B cell (primary cell): Measurements from ENCODE around the gene STAP2. TPM values are rescaled to one million over a fixed set of nuclear protein-coding genes. Genes with fewer than 3 reads are reported as not detected.

Experiments
- ATAC-seq: fragments of 200-7000 bp; cut with Tn5 transposase; one replicate; pipeline ENCODE4 v1.10.0; 2021; ENCODE audit warnings: low read depth, mild to moderate bottlenecking, moderate number of reproducible peaks, moderate library complexity
- CTCF ChIA-PET: fragments of 350-600 bp; sonication (Branson Sonifier 250); formaldehyde crosslinking; loops from one replicate; lab custom pipeline; 2021; ENCODE audit warnings: antibody characterized with exemption, inconsistent platforms; lab: Charles Lee
- POLR2A ChIA-PET: fragments of 350-600 bp; sonication (Branson Sonifier 250); formaldehyde crosslinking; loops from one replicate; lab custom pipeline; 2021; ENCODE audit warnings: antibody characterized with exemption; lab: Charles Lee
- DNase-seq: peaks from one replicate; pipeline ENCODE4 v3.0.0; 2013
- H2AFZ ChIP-seq: 2 replicates; pipeline ENCODE4 v1.6.1; 2012; ENCODE audit warnings: mild to moderate bottlenecking, low read depth, low read length; ENCODE audit not compliant: insufficient read depth, poor library complexity, severe bottlenecking
- H3K27ac ChIP-seq, 2 donors: 1 replicate in 1 of 2; 2 replicates in 1 of 2; pipeline ENCODE4 v1.5.1; 2012 to 2013; ENCODE audit warnings: low read length in 2 of 2, mild to moderate bottlenecking in 2 of 2, moderate library complexity in 1 of 2
- H3K27me3 ChIP-seq, 4 experiments: fragments of 200-600 bp in 1 of 4; sonication (generic) in 1 of 4; replicated peaks in 1 of 4; 1 replicate in 2 of 4; 2 replicates in 2 of 4; pipeline versions ENCODE4 v1.6.1 to v1.7.0; 2013 to 2016; ENCODE audit warnings: low read length in 3 of 4, mild to moderate bottlenecking in 2 of 4, mixed read lengths in 1 of 4, moderate library complexity in 1 of 4; ENCODE audit not compliant: insufficient read depth in 4 of 4, control insufficient read depth in 3 of 4; ENCODE audit errors: control extremely low read depth in 1 of 4
- H3K36me3 ChIP-seq, 2 experiments: replicated peaks in 1 of 2; 1 replicate in 1 of 2; 2 replicates in 1 of 2; pipeline versions ENCODE4 v1.6.1 to v1.7.1; 2013; ENCODE audit warnings: low read length in 1 of 2; ENCODE audit not compliant: insufficient read depth in 2 of 2, control insufficient read depth in 1 of 2; ENCODE audit errors: control extremely low read depth in 1 of 2, extremely low read depth in 1 of 2
- H3K4me1 ChIP-seq, 2 donors: fragments of 200-600 bp in 1 of 2; sonication (generic) in 1 of 2; 1 replicate in 1 of 2; 2 replicates in 1 of 2; pipeline versions ENCODE4 v1.5.1 to v1.6.1; 2013 to 2017; ENCODE audit warnings: low read length in 2 of 2; ENCODE audit not compliant: control insufficient read depth in 2 of 2, insufficient read depth in 2 of 2
- H3K4me2 ChIP-seq: replicated peaks from 2 replicates; pipeline ENCODE3; 2012; ENCODE audit warnings: mild to moderate bottlenecking, low read depth, low read length; ENCODE audit not compliant: poor library complexity, severe bottlenecking
- H3K4me3 ChIP-seq, 5 experiments: fragments of 200-600 bp in 1 of 5; sonication (generic) in 1 of 5; 1 replicate in 3 of 5; 2 replicates in 2 of 5; pipeline versions ENCODE4 v1.5.1 to v1.7.0; 2011 to 2016; ENCODE audit warnings: low read length in 4 of 5, mild to moderate bottlenecking in 4 of 5, low read depth in 2 of 5, control low read depth in 1 of 5, moderate library complexity in 1 of 5; ENCODE audit not compliant: insufficient read depth in 1 of 5; ENCODE audit errors: control extremely low read depth in 1 of 5, extremely low read depth in 1 of 5
- H3K79me2 ChIP-seq: fragments of 200-600 bp; sonication (generic); one replicate; pipeline ENCODE4 v1.6.0; 2016; ENCODE audit warnings: low read length; ENCODE audit not compliant: control insufficient read depth, insufficient read depth
- H3K9ac ChIP-seq: fragments of 200-600 bp; sonication (generic); 2 replicates; pipeline ENCODE4 v1.6.1; 2017; ENCODE audit warnings: mild to moderate bottlenecking, low read length, moderate library complexity
- H3K9me3 ChIP-seq, 3 donors: one replicate each; pipeline versions ENCODE4 v1.6.1 to v1.7.1; 2013; ENCODE audit warnings: low read length in 2 of 3; ENCODE audit not compliant: control insufficient read depth in 2 of 3, insufficient read depth in 1 of 3; ENCODE audit errors: control extremely low read depth in 1 of 3
- H4K20me1 ChIP-seq: 2 replicates; pipeline ENCODE4 v1.6.0; 2012; ENCODE audit warnings: mild to moderate bottlenecking, low read length; ENCODE audit not compliant: insufficient read depth, control insufficient read depth, poor library complexity, severe bottlenecking
- H3K27ac Mint-ChIP-seq: one replicate; pipeline ENCODE4 v1.8.0; 2021; ENCODE audit warnings: mixed read lengths
- H3K27me3 Mint-ChIP-seq: one replicate; pipeline ENCODE4 v1.8.0; 2021; ENCODE audit warnings: mixed read lengths
- H3K4me1 Mint-ChIP-seq: one replicate; pipeline ENCODE4 v1.8.0; 2021; ENCODE audit warnings: mixed read lengths
- H3K4me3 Mint-ChIP-seq: one replicate; pipeline ENCODE4 v1.8.0; 2021; ENCODE audit warnings: mixed read lengths
- H3K9me3 Mint-ChIP-seq: one replicate; pipeline ENCODE4 v1.8.0; 2022; ENCODE audit warnings: mixed read lengths; ENCODE audit not compliant: insufficient read depth
- CTCF ChIP-seq: fragments of 200-600 bp; IDR thresholded peaks from one replicate; pipeline ENCODE4 v1.8.0; 2022; ENCODE audit warnings: antibody characterized with exemption, mild to moderate bottlenecking
- EZH2 ChIP-seq: IDR thresholded peaks from 2 replicates; pipeline ENCODE4 v1.6.1; 2012; ENCODE audit warnings: borderline replicate concordance, low read depth, mild to moderate bottlenecking, moderate library complexity, low read length; ENCODE audit not compliant: insufficient read depth, poor library complexity, severe bottlenecking
- WGBS: methylation state at CpG from one replicate; pipeline ENCODE4 v1.1.5; 2013; ENCODE audit warnings: missing lambda C conversion rate; ENCODE audit not compliant: insufficient coverage; 5-methylcytosine and 5-hydroxymethylcytosine counted together
- intact Hi-C: fragments of 100-400 bp; cut with micrococcal nuclease; formaldehyde crosslinking; loops from one replicate; pipeline ENCODE4 v1.10.0; 2022
- polyA plus RNA-seq: library from polyadenylated mRNA; depleted of rRNA; stranded (reverse); fragments of >200 nt; gene quantifications from 2 replicates; pipeline ENCODE4 v1.2.3, GENCODE V29; 2012
- total RNA-seq, 2 donors: library from RNA; stranded (reverse); fragments of 120-200 nt in 1 of 2; gene quantifications; 1 replicate in 1 of 2; 2 replicates in 1 of 2; pipeline versions ENCODE4 v1.2.3 to v1.2.4, GENCODE V29; 2013 to 2022

The STAP2 gene
- total and polyA plus RNA-seq, 2 donors (not counting 1 experiment from before 2014, with no cell fraction given): 0.27 to 0.72 TPM

GRCh38 chr19:4380254-4380727 lies 41.7 kb upstream of the STAP2 start:
- H3K9me3 Mint-ChIP-seq: no peaks in the 10 kb centered on the region
- Histone ChIP-seq H3K4me2 (peak overlapping the region; percentile 78), H3K36me3 (peaks cover 0 to 9% of the 10 kb centered on the region in 2 experiments), H3K9me3 (peaks cover 0 to 7% (median 0%) of the 10 kb centered on the region in 3 donors), H3K79me2 (peaks cover 91% of the 10 kb centered on the region), H3K9ac (peak overlapping the region; percentile 45), H3K27ac (peak overlapping the region; percentile 75 to 81), H3K4me1 (peaks cover 63 to 68% of the 10 kb centered on the region in 2 donors), H4K20me1 (peaks cover 41% of the 10 kb centered on the region), H3K4me3 (peak overlapping the region in 4 of 5 experiments; percentile 28 to 54 (median 48)), H2AFZ (peak overlapping the region; percentile 16), H3K27me3 (no peaks in the 10 kb centered on the region)
- peaks cover 75% of the 10 kb centered on the region for H3K4me1 Mint-ChIP-seq
- WGBS: 3% methylated on average over 15 of the region's 17 CpGs
- H3K27ac Mint-ChIP-seq: peak overlapping the region; percentile 97
- H3K4me3 Mint-ChIP-seq: peak overlapping the region; percentile 92
- no peaks in the 10 kb centered on the region for H3K27me3 Mint-ChIP-seq
- ATAC-seq (peak; percentile 34), DNase-seq (peak; percentile 74)
- CTCF ChIA-PET: interaction anchor here (0.6 to 2.5 kb wide), 5 partner anchors 10 to 1966 kb away, joined by 3 to 10 read pairs (median 5); partner anchors contain the start of gene CHAF1A
- POLR2A ChIA-PET: no interaction called here
- no peak for TF ChIP-seq EZH2
- intact Hi-C loops: loop anchor here (1.0 kb wide), 2 partner anchors 11 to 20 kb away; partner anchors contain the start of gene SH3GL1

DNA sequence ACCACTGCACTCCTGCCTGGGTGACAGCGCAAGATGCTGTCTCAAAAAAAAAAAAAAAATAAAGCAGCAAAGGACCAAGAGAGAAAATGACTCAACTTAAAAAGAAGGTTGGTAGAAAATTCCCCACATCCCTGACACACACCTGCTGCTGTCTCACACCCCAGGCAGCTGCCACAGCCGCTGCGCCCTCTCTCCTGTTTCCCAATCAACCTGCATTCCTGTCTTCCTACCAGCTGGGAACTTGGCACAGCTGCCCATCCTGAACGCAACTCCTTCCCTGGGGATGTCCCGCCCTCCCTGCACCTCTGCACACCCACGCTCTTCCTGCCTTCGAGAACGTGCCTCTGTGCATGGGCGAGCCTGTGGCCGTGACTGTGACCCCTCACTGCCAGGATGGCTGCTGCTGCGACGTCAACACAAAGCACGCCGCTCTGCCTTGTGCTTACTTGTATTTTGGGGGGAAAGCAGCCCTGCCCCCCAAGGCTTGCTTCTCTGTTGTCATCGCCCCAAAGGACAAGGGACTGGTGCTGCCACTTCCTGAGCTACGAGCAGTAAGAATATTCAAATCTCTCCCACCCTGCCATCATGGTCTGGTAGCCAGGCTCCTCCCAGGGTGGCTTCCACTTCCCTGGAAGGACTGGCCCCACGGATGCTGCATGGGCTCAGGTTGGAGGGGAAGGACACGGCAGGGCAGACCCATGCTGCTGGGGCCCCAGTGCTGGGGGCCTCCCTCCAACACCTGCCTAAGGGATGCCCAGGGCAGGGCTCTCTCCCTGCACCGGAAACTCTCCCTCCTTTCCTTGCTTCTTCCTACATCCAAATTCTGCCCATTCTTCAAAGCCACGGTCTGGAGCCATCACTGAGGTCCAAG lies 41.0 kb upstream of the STAP2 start:
- H2AFZ ChIP-seq: peak overlapping the region; percentile 16
- ChIA-PET CTCF (interaction anchor here (0.6 to 2.5 kb wide), 6 partner anchors 10 to 1965 kb away, joined by 3 to 10 read pairs (median 4); partner anchors contain the start of gene CHAF1A), POLR2A (interaction anchor here (1.0 kb wide), 1 partner anchor 16 kb away, joined by 3 read pairs; no protein-coding TSS in a partner anchor)
- Mint-ChIP-seq H3K27ac (peak overlapping the region; percentile 97), H3K9me3 (no peaks in the 10 kb centered on the region), H3K4me3 (peak overlapping the region; percentile 92), H3K4me1 (peaks cover 79% of the 10 kb centered on the region), H3K27me3 (no peaks in the 10 kb centered on the region)
- H3K27ac ChIP-seq: peak overlapping the region; percentile 75 to 81
- peaks cover 70 to 75% of the 10 kb centered on the region in 2 donors for H3K4me1 ChIP-seq
- WGBS: 16% methylated on average over 15 of the region's 20 CpGs
- no peaks in the 10 kb centered on the region for H3K27me3 ChIP-seq
- H3K9ac ChIP-seq: peak overlapping the region; percentile 45
- peaks cover 0 to 7% (median 0%) of the 10 kb centered on the region in 3 donors for H3K9me3 ChIP-seq
- intact Hi-C loops: loop anchor here (1.0 to 5.0 kb wide), 4 partner anchors 10 to 78 kb away; partner anchors contain the start of genes SH3GL1 and UBXN6
- peaks cover 0 to 9% of the 10 kb centered on the region in 2 experiments for H3K36me3 ChIP-seq
- peak; percentile 84 for DNase-seq
- TF ChIP-seq CTCF: no peak
- no peak for TF ChIP-seq EZH2
- H3K79me2 ChIP-seq: peaks cover 91% of the 10 kb centered on the region
- H3K4me2 ChIP-seq: peak overlapping the region; percentile 78
- ATAC-seq: peak; percentile 44
- peaks cover 42% of the 10 kb centered on the region for H4K20me1 ChIP-seq
- peak overlapping the region in 4 of 5 experiments; percentile 28 to 54 (median 48) for H3K4me3 ChIP-seq
